ENCODE measurements around the gene ZFAND4. TPM values are rescaled to one million over a fixed set of nuclear protein-coding genes. Genes with fewer than 3 reads are reported as not detected.

Gene ZFAND4
- total and polyA plus RNA-seq, 2 donors (not counting 3 experiments of a cell fraction or from before 2014, with no cell fraction given) = 1.5 to 7.8 TPM

- intact Hi-C loops (cut with micrococcal nuclease) = loop anchor here (10.0 kb wide), 1 partner anchor 588 kb away; the partner anchor contains the start of gene ZNF22
- Histone ChIP-seq H3K4me1 (ENCODE audit: control insufficient read depth, extremely low read depth, insufficient read depth, low read length) (peaks cover 11% of the 10 kb centered on the region), H3K9ac (replicated peaks; ENCODE audit: extremely low read depth, insufficient read depth, low read length) (no peak overlapping the region), H3K79me2 (ENCODE audit: control insufficient read depth, insufficient read depth, low read length) (no peaks in the 10 kb centered on the region), H3K27me3 (ENCODE audit: control insufficient read depth in 2 of 2, insufficient read depth in 2 of 2, low read length in 2 of 2) (peaks cover 0 to 3% of the 10 kb centered on the region in 2 experiments), H3K9me3 (replicated peaks; ENCODE audit: control insufficient read depth, insufficient read depth, low read length) (no peaks in the 10 kb centered on the region), H2AFZ (ENCODE audit: low read depth, low read length) (no peak overlapping the region), H4K20me1 (replicated peaks; ENCODE audit: control insufficient read depth, extremely low read depth, insufficient read depth, low read length) (peaks cover 2% of the 10 kb centered on the region), H3K36me3 (ENCODE audit: control insufficient read depth in 2 of 2, extremely low read depth in 1 of 2, insufficient read depth in 2 of 2, low read length in 2 of 2) (no peaks in the 10 kb centered on the region), H3K27ac (ENCODE audit: insufficient read depth, low read depth, low read length) (no peak overlapping the region), H3K4me3 (replicated peaks in 1 of 3; ENCODE audit: insufficient read depth in 1 of 3, low read depth in 1 of 3, low read length in 3 of 3) (peak overlapping the region in 1 of 3 experiments; percentile 73), H3K4me2 (ENCODE audit: insufficient read depth, low read length) (peak overlapping the region; percentile 90), H3K9me1 (replicated peaks; ENCODE audit: control insufficient read depth, extremely low read depth, insufficient read depth, low read length) (no peaks in the 10 kb centered on the region)
- POLR2A ChIA-PET = no interaction called here
- TF ChIP-seq CTCF (IDR thresholded peaks at IDR 0.05; ENCODE audit: extremely low read depth in 1 of 2, insufficient read depth in 1 of 2, low read depth in 1 of 2, low read length in 2 of 2) (no peak), POLR2A (IDR thresholded peaks at IDR 0.05; ENCODE audit: low read depth, low read length) (no peak), MYC (IDR thresholded peaks at IDR 0.05; ENCODE audit: low read depth, low read length) (no peak), POLR2AphosphoS5 (IDR thresholded peaks at IDR 0.05; ENCODE audit: insufficient read depth, low read depth, low read length) (no peak), MAX (IDR thresholded peaks at IDR 0.05; ENCODE audit: insufficient read depth, insufficient read length) (no peak), EZH2 (IDR thresholded peaks at IDR 0.05; ENCODE audit: borderline replicate concordance, low read depth, low read length, severe bottlenecking) (no peak), GATA2 (IDR thresholded peaks at IDR 0.05; ENCODE audit: insufficient read depth, insufficient read length, low read depth, low read length) (no peak)
- no TSS peak for BruUV-seq (replicated peaks)
- DNase-seq (ENCODE audit: low read depth, low spot score) (no peak), FAIRE-seq (peak; percentile 64)
- dilution Hi-C loops (cut with MboI; ENCODE audit: extremely low pct_ligation_motif_present, low sequenced_read_pairs) = no loop called here
- CTCF ChIA-PET = interaction anchor here (3.3 kb wide), 1 partner anchor 128 kb away, joined by 15 read pairs; no protein-coding TSS in a partner anchor
Measured at GRCh38 chr10:45592926-45593325, 79.6 kb downstream of the ZFAND4 start.
